ENCODE measurements around the gene TRMT11.

GRCh38 chr6:125968493-125968892, 17.8 kb upstream of the TRMT11 start:
- TF ChIP-seq EZH2 (IDR thresholded peaks at IDR 0.05; ENCODE audit: low read depth, low read length, severe bottlenecking) = no peak
- TF ChIP-seq JUND (IDR thresholded peaks at IDR 0.05; ENCODE audit: low read length) = no peak
- TF ChIP-seq, protein P1, sequence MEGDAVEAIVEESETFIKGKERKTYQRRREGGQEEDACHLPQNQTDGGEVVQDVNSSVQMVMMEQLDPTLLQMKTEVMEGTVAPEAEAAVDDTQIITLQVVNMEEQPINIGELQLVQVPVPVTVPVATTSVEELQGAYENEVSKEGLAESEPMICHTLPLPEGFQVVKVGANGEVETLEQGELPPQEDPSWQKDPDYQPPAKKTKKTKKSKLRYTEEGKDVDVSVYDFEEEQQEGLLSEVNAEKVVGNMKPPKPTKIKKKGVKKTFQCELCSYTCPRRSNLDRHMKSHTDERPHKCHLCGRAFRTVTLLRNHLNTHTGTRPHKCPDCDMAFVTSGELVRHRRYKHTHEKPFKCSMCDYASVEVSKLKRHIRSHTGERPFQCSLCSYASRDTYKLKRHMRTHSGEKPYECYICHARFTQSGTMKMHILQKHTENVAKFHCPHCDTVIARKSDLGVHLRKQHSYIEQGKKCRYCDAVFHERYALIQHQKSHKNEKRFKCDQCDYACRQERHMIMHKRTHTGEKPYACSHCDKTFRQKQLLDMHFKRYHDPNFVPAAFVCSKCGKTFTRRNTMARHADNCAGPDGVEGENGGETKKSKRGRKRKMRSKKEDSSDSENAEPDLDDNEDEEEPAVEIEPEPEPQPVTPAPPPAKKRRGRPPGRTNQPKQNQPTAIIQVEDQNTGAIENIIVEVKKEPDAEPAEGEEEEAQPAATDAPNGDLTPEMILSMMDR (IDR thresholded peaks at IDR 0.05; ENCODE audit: control extremely low read depth in 1 of 3, insufficient read depth in 1 of 3, low read depth in 1 of 3, low read length in 3 of 3) = no peak
- TF ChIP-seq EP300 (IDR thresholded peaks at IDR 0.05; ENCODE audit: borderline replicate concordance in 1 of 2, low read depth in 2 of 2, low read length in 2 of 2) = no peak
- no peak for TF ChIP-seq RAD21 (IDR thresholded peaks at IDR 0.05 in 1 of 2, conservative IDR thresholded peaks at IDR 0.05 in 1 of 2; ENCODE audit: low read depth in 2 of 2, low read length in 2 of 2)
- no peak for TF ChIP-seq POLR2A (IDR thresholded peaks at IDR 0.05; ENCODE audit: control extremely low read depth in 1 of 2, low read depth in 2 of 2, low read length in 2 of 2)
- TF ChIP-seq SIN3A (conservative IDR thresholded peaks at IDR 0.05 in 1 of 2, IDR thresholded peaks at IDR 0.05 in 1 of 2; ENCODE audit: low read depth in 1 of 2, low read length in 2 of 2) = no peak
- TF ChIP-seq SRF (IDR thresholded peaks at IDR 0.05; ENCODE audit: low read depth, low read length) = no peak
- no peak for TF ChIP-seq POLR2AphosphoS5 (IDR thresholded peaks at IDR 0.05; ENCODE audit: low read depth, low read length)
